ENCODE measurements around the gene MOSPD3. TPM values are rescaled to one million over a fixed set of nuclear protein-coding genes. Genes with fewer than 3 reads are reported as not detected.
A peak's percentile ranks its signal among the peaks of the same experiment; 100 is the strongest.

Gene MOSPD3
- total and polyA plus RNA-seq, 2 of the 13 experiments (the other 11 are each of a cell fraction or from before 2014, with no cell fraction given), result 7.6 to 8.8 TPM

GRCh38 chr7:100642534-100642907 lies 30.2 kb downstream of the MOSPD3 start (continued):
- TF ChIP-seq ZNF407 (CRISPR knock-in tag; IDR thresholded peaks at IDR 0.05; ENCODE audit: not compliant biosample characterization), result no peak
- 0 out of 2 replicates have a peak, but pooled peaks have one; percentile 2 for TF ChIP-seq ZMYM4 (CRISPR knock-in tag; IDR thresholded peaks at IDR 0.05)
- no peak for TF ChIP-seq TRAFD1 (CRISPR knock-in tag; IDR thresholded peaks at IDR 0.05; ENCODE audit: borderline replicate concordance)
- TF ChIP-seq ARNTL (CRISPR knock-in tag; IDR thresholded peaks at IDR 0.05), result no peak
- TF ChIP-seq PBX3 (CRISPR knock-in tag; IDR thresholded peaks at IDR 0.05; ENCODE audit: borderline replicate concordance), result no peak
- no peak for TF ChIP-seq ZBTB39 (CRISPR knock-in tag; IDR thresholded peaks at IDR 0.05)
- no peak for TF ChIP-seq ZNF552 (CRISPR knock-in tag; IDR thresholded peaks at IDR 0.05; ENCODE audit: borderline replicate concordance)
- TF ChIP-seq STAT6 (CRISPR knock-in tag; IDR thresholded peaks at IDR 0.05; ENCODE audit: borderline replicate concordance), result no peak
- 0 out of 2 replicates have a peak, but pooled peaks have one; percentile 8 for TF ChIP-seq TFE3 (CRISPR knock-in tag; IDR thresholded peaks at IDR 0.05)
- TF ChIP-seq KLF11 (CRISPR knock-in tag; IDR thresholded peaks at IDR 0.05), result no peak
